Body of pancreas (tissue), 4 donors: ENCODE measurements around the gene CALCOCO1. TPM values are rescaled to one million over a fixed set of nuclear protein-coding genes. Genes with fewer than 3 reads are reported as not detected.

Source experiments
- ATAC-seq: fragments of 150-250 bp; one replicate; pipeline ENCODE4 v1.9.1; 2016
- DNase-seq, 4 donors: peaks; one replicate each; pipeline ENCODE4 v3.0.0-alpha.2; 2019
- H3K27ac ChIP-seq, 4 donors: fragments of 200-600 bp; sonication (generic); 1 replicate in 3 of 4; 2 replicates in 1 of 4; pipeline versions ENCODE4 v1.5.1 to v1.6.1; 2016 to 2019; ENCODE audit warnings: mild to moderate bottlenecking in 1 of 4, mixed read lengths in 1 of 4, moderate library complexity in 1 of 4
- H3K27me3 ChIP-seq, 2 donors: fragments of 200-600 bp; sonication (generic); one replicate each; pipeline ENCODE4 v1.6.0; 2016; ENCODE audit warnings: mild to moderate bottlenecking in 1 of 2
- H3K36me3 ChIP-seq, 2 donors: fragments of 200-600 bp; sonication (generic); replicated peaks in 1 of 2; 2 replicates each; pipeline ENCODE4 v1.5.1; 2016; ENCODE audit warnings: low read depth in 2 of 2; ENCODE audit not compliant: insufficient read depth in 1 of 2
- H3K4me1 ChIP-seq: fragments of 200-600 bp; sonication (generic); one replicate; pipeline ENCODE4 v1.6.0; 2016
- H3K4me3 ChIP-seq, 2 donors: fragments of 200-600 bp; sonication (generic); 1 replicate in 1 of 2; 2 replicates in 1 of 2; pipeline ENCODE4 v1.5.1; 2016 to 2019
- H3K9me3 ChIP-seq, 3 donors: fragments of 200-600 bp; sonication (generic); 1 replicate in 2 of 3; 2 replicates in 1 of 3; pipeline ENCODE4 v1.5.1; 2016
- CTCF ChIP-seq, 7 experiments: fragments of 450-650 bp in 4 of 7; fragments of 200-600 bp in 3 of 7; sonication (generic) in 3 of 7; IDR thresholded peaks; one replicate each; pipeline ENCODE4 v1.5.1; 2016 to 2019; ENCODE audit warnings: antibody characterized with exemption in 7 of 7
- POLR2A ChIP-seq, 3 donors: fragments of 450-650 bp; IDR thresholded peaks; one replicate each; pipeline ENCODE4 v1.6.1; 2016; ENCODE audit warnings: antibody characterized with exemption in 3 of 3, mild to moderate bottlenecking in 2 of 3
- WGBS, 2 donors: methylation state at CpG; one replicate each; pipeline ENCODE4 v1.1.5; 2017; 5-methylcytosine and 5-hydroxymethylcytosine counted together
- intact Hi-C: fragments of 100-400 bp; cut with DNase I; formaldehyde crosslinking; loops from one replicate; pipeline ENCODE4 v1.15.1; 2023
- total RNA-seq, 2 donors: library from RNA; depleted of rRNA; stranded (reverse); fragments of >200 nt; gene quantifications; one replicate each; pipeline ENCODE4 v1.1.0, GENCODE V29; 2016

The CALCOCO1 gene
- total RNA-seq, 2 donors from 2014 or later: 109 to 153 TPM

DNA sequence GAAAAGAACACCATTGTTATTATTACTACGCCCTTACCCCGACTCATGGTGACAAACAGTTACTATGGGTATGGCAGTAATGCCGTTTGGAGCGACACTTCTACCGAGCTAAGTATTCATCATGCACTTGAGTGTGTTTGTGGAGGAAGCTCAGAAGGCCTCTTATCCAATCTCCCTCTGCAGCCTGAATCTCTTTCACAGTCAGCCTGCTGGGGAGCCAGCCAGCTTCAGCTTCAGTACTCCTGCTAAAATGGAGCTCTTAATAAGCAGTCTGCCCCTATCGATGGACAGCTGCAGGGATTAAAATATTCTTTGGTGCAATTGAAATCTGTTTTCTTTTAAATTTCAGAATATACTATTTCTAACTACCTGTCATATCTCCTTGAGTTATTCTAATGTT is 26.7 kb downstream of the CALCOCO1 start:
- peaks cover 12% of the 10 kb centered on the region for H3K4me1 ChIP-seq
- no peak for ATAC-seq
- H3K9me3 ChIP-seq: no peaks in the 10 kb centered on the region
- intact Hi-C loops: loop anchor here (5.0 kb wide), 1 partner anchor 42 kb away; no protein-coding TSS in a partner anchor
- H3K27ac ChIP-seq: no peak overlapping the region
- WGBS, 2 donors: 49% methylated on average over 6 of the region's 6 CpGs
- no peaks in the 10 kb centered on the region for H3K36me3 ChIP-seq
- peaks cover 3 to 23% of the 10 kb centered on the region in 2 donors for H3K27me3 ChIP-seq
- no peak for DNase-seq
- no peak for TF ChIP-seq CTCF (IDR thresholded peaks at IDR 0.05)
- TF ChIP-seq POLR2A (IDR thresholded peaks at IDR 0.05): no peak
- no peak overlapping the region for H3K4me3 ChIP-seq

DNA sequence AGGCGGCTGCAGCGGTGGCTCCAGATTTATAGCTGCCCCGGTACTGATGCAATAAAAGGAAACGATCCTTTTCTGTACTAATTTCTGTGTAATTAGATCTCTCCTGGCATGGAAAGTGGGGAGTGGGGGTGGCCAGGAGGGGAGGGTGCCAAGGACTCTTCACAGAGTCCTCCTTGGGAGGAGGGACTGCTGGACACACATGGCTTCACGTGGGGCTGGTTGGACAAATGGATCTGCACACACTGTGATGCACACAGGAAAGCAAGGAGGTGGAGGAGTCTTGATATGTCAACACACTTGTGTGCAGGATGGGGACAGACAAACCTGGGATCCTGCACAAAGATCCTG is 27.6 kb downstream of the CALCOCO1 start:
- peaks cover 3 to 31% of the 10 kb centered on the region in 2 donors for H3K27me3 ChIP-seq

DNA sequence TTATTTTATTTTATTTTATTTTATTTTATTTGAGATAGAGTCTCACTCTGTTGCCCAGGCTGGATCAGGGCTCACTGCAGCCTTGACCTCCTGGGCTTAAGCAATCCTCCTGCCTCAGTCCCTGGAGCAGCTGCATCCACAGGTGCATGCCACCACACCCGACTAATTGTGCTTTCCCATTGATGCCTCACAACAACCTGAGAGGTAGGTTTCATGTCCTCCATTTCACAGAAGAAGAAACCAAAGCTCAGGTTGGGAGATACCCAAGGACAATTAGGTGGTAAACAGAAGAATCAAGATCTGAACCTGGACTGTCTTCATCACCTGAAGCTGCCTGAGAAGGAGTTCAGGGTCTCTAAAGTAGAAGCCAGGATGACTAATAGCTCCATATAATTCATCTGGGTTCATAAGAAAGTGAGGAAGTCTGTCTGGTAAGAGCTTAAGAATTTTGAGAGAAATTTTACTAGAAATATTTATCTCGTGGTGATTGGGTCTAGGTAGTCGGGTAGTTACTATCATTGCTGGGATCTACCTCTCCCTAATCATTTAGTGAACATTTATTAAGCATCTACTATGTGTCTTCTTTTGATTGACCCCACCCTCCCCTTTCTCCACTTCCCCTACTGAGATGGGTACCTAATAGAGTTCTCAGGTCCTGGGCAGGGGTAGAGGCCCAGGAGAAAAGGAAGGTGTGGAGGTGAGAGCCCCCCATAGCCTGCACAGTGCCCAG is 28.1 kb downstream of the CALCOCO1 start:
- ATAC-seq (no peak), DNase-seq (no peak)
- Histone ChIP-seq H3K9me3 (no peaks in the 10 kb centered on the region), H3K27me3 (peaks cover 3 to 31% of the 10 kb centered on the region in 2 donors), H3K4me1 (peaks cover 19% of the 10 kb centered on the region), H3K27ac (no peak overlapping the region), H3K4me3 (no peak overlapping the region), H3K36me3 (no peaks in the 10 kb centered on the region)
- intact Hi-C loops: no loop called here
- TF ChIP-seq POLR2A (IDR thresholded peaks at IDR 0.05): no peak
- TF ChIP-seq CTCF (IDR thresholded peaks at IDR 0.05): no peak
- 29 to 36% methylated on average over 3 of the region's 3 CpGs for WGBS, 2 donors

More for the DNA sequence above, 27.6 kb downstream of the CALCOCO1 start:
- 55 to 67% methylated on average over 2 to 5 of the region's 5 CpGs for WGBS, 2 donors
- peaks cover 19% of the 10 kb centered on the region for H3K4me1 ChIP-seq
- no peaks in the 10 kb centered on the region for H3K9me3 ChIP-seq
- DNase-seq (no peak), ATAC-seq (no peak)
- no peaks in the 10 kb centered on the region for H3K36me3 ChIP-seq
- intact Hi-C loops: loop anchor here (5.0 kb wide), 1 partner anchor 43 kb away; no protein-coding TSS in a partner anchor
- no peak overlapping the region for H3K4me3 ChIP-seq
- TF ChIP-seq POLR2A (IDR thresholded peaks at IDR 0.05): no peak
- no peak for TF ChIP-seq CTCF (IDR thresholded peaks at IDR 0.05)
- H3K27ac ChIP-seq: no peak overlapping the region

DNA sequence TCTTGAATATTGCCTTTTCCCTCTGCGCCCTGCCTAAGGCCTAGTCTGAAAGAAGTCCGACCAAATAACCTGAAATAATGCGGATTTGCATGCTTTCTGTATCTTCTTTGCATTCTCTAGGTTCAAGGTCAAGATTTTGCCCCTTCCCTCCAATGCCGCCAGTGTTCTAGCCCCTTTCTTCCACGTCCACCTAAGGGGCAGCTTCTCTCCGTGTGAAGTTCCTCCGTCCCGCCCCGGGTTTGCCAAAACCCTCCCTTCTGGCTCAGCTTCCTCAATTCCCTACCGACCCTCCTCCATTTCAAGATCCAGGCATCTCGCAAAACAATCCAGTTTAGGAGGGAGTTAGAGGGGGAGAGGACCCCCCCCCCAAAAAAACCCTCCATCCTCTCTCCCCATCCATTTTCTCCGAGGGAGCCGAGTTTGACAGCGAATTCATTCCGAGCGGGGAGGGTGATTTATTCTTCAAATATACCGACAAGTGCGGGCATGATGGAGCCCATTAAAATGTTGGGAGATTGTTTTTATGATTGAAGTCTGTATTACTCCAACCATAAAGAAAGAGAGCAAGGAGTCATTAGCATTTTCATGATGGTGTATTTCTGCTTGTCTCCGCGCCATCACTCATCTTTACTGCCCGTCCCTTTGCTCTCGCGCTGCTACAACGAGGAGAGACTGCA is 30.5 kb downstream of the CALCOCO1 start:
- intact Hi-C loops: no loop called here
- peaks cover 19% of the 10 kb centered on the region for H3K4me1 ChIP-seq
- WGBS, 2 donors: 35 to 40% methylated on average over 24 of the region's 24 CpGs
- H3K27me3 ChIP-seq: peaks cover 3 to 31% of the 10 kb centered on the region in 2 donors
- TF ChIP-seq POLR2A (IDR thresholded peaks at IDR 0.05): no peak
- TF ChIP-seq CTCF (IDR thresholded peaks at IDR 0.05): no peak
- no peak overlapping the region for H3K4me3 ChIP-seq
- no peaks in the 10 kb centered on the region for H3K36me3 ChIP-seq
- no peak overlapping the region for H3K27ac ChIP-seq
- no peak for ATAC-seq
- H3K9me3 ChIP-seq: no peaks in the 10 kb centered on the region
- DNase-seq: no peak
